NCI-H1694 (cell line): ENCODE data around the gene KDM6A.
"Not testable (repeated sequence)": the region's sequence is repeated elsewhere in the genome, so short reads cannot be mapped to it uniquely, and the experiment has no call there.

Experiments used
- DNase-seq: peaks from one replicate; lab custom pipeline; 2025; lab: John Stamatoyannopoulos, UW

The KDM6A gene

GRCh38 chrX:44927398-44927797, 54.4 kb downstream of the KDM6A start:
- no peak for DNase-seq

- DNase-seq: no peak
Observed at GRCh38 chrX:44931441-44931973, 58.5 kb downstream of the KDM6A start.

- DNase-seq: no peak
Observed at GRCh38 chrX:44935172-44935571, 62.2 kb downstream of the KDM6A start.

- no peak for DNase-seq
Observed at GRCh38 chrX:44935640-44936039, 62.7 kb downstream of the KDM6A start.

GRCh38 chrX:44937606-44938005, 64.6 kb downstream of the KDM6A start:
- no peak for DNase-seq

- DNase-seq: no peak
Observed at GRCh38 chrX:44938111-44938510, 65.1 kb downstream of the KDM6A start.

GRCh38 chrX:44940541-44940940, 67.6 kb downstream of the KDM6A start:
- DNase-seq: not testable (repeated sequence)

- DNase-seq: no peak
Observed at GRCh38 chrX:44943007-44943406, 70.0 kb downstream of the KDM6A start.

GRCh38 chrX:44944894-44945293, 71.9 kb downstream of the KDM6A start:
- no peak for DNase-seq

GRCh38 chrX:44945736-44946135, 72.7 kb downstream of the KDM6A start:
- no peak for DNase-seq

GRCh38 chrX:44946771-44947170, 73.8 kb downstream of the KDM6A start:
- no peak for DNase-seq

- DNase-seq: no peak
Observed at GRCh38 chrX:44947995-44948394, 75.0 kb downstream of the KDM6A start.

GRCh38 chrX:44948406-44948805, 75.4 kb downstream of the KDM6A start:
- no peak for DNase-seq

GRCh38 chrX:44949125-44949524, 76.1 kb downstream of the KDM6A start:
- no peak for DNase-seq

- DNase-seq: not testable (repeated sequence)
Observed at GRCh38 chrX:44950471-44951366, 77.7 kb downstream of the KDM6A start.

GRCh38 chrX:44951572-44952067, 78.6 kb downstream of the KDM6A start:
- DNase-seq: no peak

- DNase-seq: no peak
Observed at GRCh38 chrX:44952329-44953027, 79.5 kb downstream of the KDM6A start.

- DNase-seq: no peak
Observed at GRCh38 chrX:44953734-44954502, 80.9 kb downstream of the KDM6A start.

GRCh38 chrX:44954562-44954961, 81.6 kb downstream of the KDM6A start:
- no peak for DNase-seq

GRCh38 chrX:44957848-44958247, 84.9 kb downstream of the KDM6A start:
- DNase-seq: no peak

GRCh38 chrX:44958480-44958879, 85.5 kb downstream of the KDM6A start:
- no peak for DNase-seq
